IMR-90 (cell line): ENCODE results near the gene MAP1A. TPM values are rescaled to one million over a fixed set of nuclear protein-coding genes. Genes with fewer than 3 reads are reported as not detected.

Experiments
- ATAC-seq: fragments of 200-7000 bp; cut with Tn5 transposase; 2 replicates; pipeline ENCODE4 v1.9.1; 2020; ENCODE audit warnings: low read depth, mild to moderate bottlenecking, moderate library complexity
- BruUV-seq: library from RNA; stranded (reverse); fragments of 400-500 nt; replicated peaks from 2 replicates; lab custom pipeline; 2021; lab: Mats Ljungman, UMichigan
- CTCF ChIA-PET: fragments of 300-600 bp; formaldehyde crosslinking; extraction: SDS; loops from one replicate; lab custom pipeline; 2021; ENCODE audit warnings: antibody characterized with exemption; lab: Yijun Ruan, JAX
- POLR2A ChIA-PET: fragments of 300-600 bp; sonication (Branson Sonifier 250); formaldehyde crosslinking; loops from one replicate; lab custom pipeline; 2022; ENCODE audit warnings: antibody characterized with exemption; ENCODE audit not compliant: unreplicated experiment; lab: Charles Lee
- DNase-seq: peaks from one replicate; pipeline ENCODE4 v3.0.0; 2013
- H2AFZ ChIP-seq: replicated peaks from 2 replicates; pipeline ENCODE3; 2013; ENCODE audit warnings: low read length, mild to moderate bottlenecking; ENCODE audit not compliant: poor library complexity
- H2AK5ac ChIP-seq: 2 replicates; pipeline ENCODE4 v1.6.1; 2013; ENCODE audit warnings: low read depth, low read length, inconsistent platforms
- H2AK9ac ChIP-seq: replicated peaks from 2 replicates; pipeline ENCODE3; 2013; ENCODE audit warnings: mild to moderate bottlenecking, low read depth, low read length, moderate library complexity; ENCODE audit not compliant: poor library complexity
- H2BK120ac ChIP-seq: 2 replicates; pipeline ENCODE4 v1.6.1; 2013; ENCODE audit warnings: low read depth, low read length, inconsistent platforms
- H2BK15ac ChIP-seq: 3 replicates; pipeline ENCODE4 v1.6.1; 2013; ENCODE audit warnings: low read depth, low read length, inconsistent platforms
- H2BK20ac ChIP-seq: 2 replicates; pipeline ENCODE4 v1.6.1; 2013; ENCODE audit warnings: low read depth, mild to moderate bottlenecking, inconsistent platforms, low read length, moderate library complexity
- H2BK5ac ChIP-seq: 2 replicates; pipeline ENCODE4 v1.6.1; 2013; ENCODE audit warnings: mild to moderate bottlenecking, low read depth, low read length, inconsistent platforms; ENCODE audit not compliant: poor library complexity, severe bottlenecking
- H3K14ac ChIP-seq: replicated peaks from 2 replicates; pipeline ENCODE4 v1.6.1; 2013; ENCODE audit warnings: low read depth, low read length, inconsistent platforms
- H3K18ac ChIP-seq: 2 replicates; pipeline ENCODE4 v1.6.1; 2013; ENCODE audit warnings: low read depth, low read length, control low read depth
- H3K23ac ChIP-seq: 2 replicates; pipeline ENCODE4 v1.6.1; 2013; ENCODE audit warnings: low read depth, low read length, inconsistent platforms
- H3K27ac ChIP-seq: 2 replicates; pipeline ENCODE4 v1.5.1; 2013; ENCODE audit warnings: mild to moderate bottlenecking, control low read depth, low read length; ENCODE audit not compliant: insufficient read depth
- H3K27me3 ChIP-seq: 2 replicates; pipeline ENCODE4 v1.6.1; 2013; ENCODE audit warnings: low read length; ENCODE audit not compliant: control insufficient read depth, insufficient read depth
- H3K36me3 ChIP-seq: 2 replicates; pipeline ENCODE4 v1.6.1; 2013; ENCODE audit warnings: low read length, mixed read lengths; ENCODE audit not compliant: control insufficient read depth, insufficient read depth
- H3K4ac ChIP-seq: 2 replicates; pipeline ENCODE4 v1.6.1; 2013; ENCODE audit warnings: low read depth, low read length, inconsistent platforms
- H3K4me1 ChIP-seq: 2 replicates; pipeline ENCODE4 v1.6.1; 2013; ENCODE audit warnings: low read length, mixed read lengths; ENCODE audit not compliant: control insufficient read depth, insufficient read depth
- H3K4me2 ChIP-seq: 2 replicates; pipeline ENCODE4 v1.6.1; 2013; ENCODE audit warnings: low read depth, mild to moderate bottlenecking, control low read depth, low read length, moderate library complexity
- H3K4me3 ChIP-seq: 2 replicates; pipeline ENCODE4 v1.5.1; 2013; ENCODE audit warnings: low read depth, mild to moderate bottlenecking, control low read depth, low read length, moderate library complexity; ENCODE audit not compliant: insufficient read depth
- H3K56ac ChIP-seq: 2 replicates; pipeline ENCODE4 v1.6.1; 2013; ENCODE audit warnings: low read length, inconsistent platforms; ENCODE audit not compliant: insufficient read depth; ENCODE audit errors: extremely low read depth
- H3K79me1 ChIP-seq, 2 experiments: 2 replicates each; pipeline ENCODE4 v1.6.1; 2013; ENCODE audit warnings: low read length in 2 of 2, inconsistent platforms in 1 of 2, low read depth in 1 of 2
- H3K9ac ChIP-seq: 2 replicates; pipeline ENCODE4 v1.6.1; 2013; ENCODE audit warnings: low read depth, low read length, control low read depth
- H3K9me1 ChIP-seq: 2 replicates; pipeline ENCODE4 v1.6.1; 2013; ENCODE audit warnings: low read length, inconsistent platforms; ENCODE audit not compliant: insufficient read depth
- H3K9me3 ChIP-seq: 2 replicates; pipeline ENCODE4 v1.6.1; 2013; ENCODE audit warnings: low read length; ENCODE audit not compliant: control insufficient read depth, insufficient read depth
- H4K20me1 ChIP-seq: 2 replicates; pipeline ENCODE4 v1.6.1; 2013; ENCODE audit warnings: low read length, inconsistent platforms; ENCODE audit not compliant: insufficient read depth
- H4K5ac ChIP-seq: 2 replicates; pipeline ENCODE4 v1.6.1; 2013; ENCODE audit warnings: mild to moderate bottlenecking, low read depth, low read length, control low read depth
- H4K8ac ChIP-seq, 2 experiments: 2 replicates each; pipeline ENCODE4 v1.6.1; 2013; ENCODE audit warnings: low read depth in 2 of 2, low read length in 2 of 2, control low read depth in 1 of 2, inconsistent platforms in 1 of 2
- H4K91ac ChIP-seq: 2 replicates; pipeline ENCODE4 v1.6.1; 2013; ENCODE audit warnings: low read depth, low read length, inconsistent platforms; ENCODE audit not compliant: insufficient read depth
- BHLHE40 ChIP-seq: fragments of 150-350 bp; IDR thresholded peaks from 2 replicates; pipeline ENCODE4 v1.6.1; 2016; ENCODE audit warnings: mild to moderate bottlenecking, low read depth, low read length
- CEBPB ChIP-seq: IDR thresholded peaks from 2 replicates; pipeline ENCODE4 v1.6.1; 2012; ENCODE audit warnings: low read depth, low read length, improper control_type of control experiment
- CHD1 ChIP-seq: IDR thresholded peaks from 2 replicates; pipeline ENCODE4 v1.6.1; 2012; ENCODE audit warnings: low read depth, low read length, improper control_type of control experiment
- CTCF ChIP-seq: conservative IDR thresholded peaks from 2 replicates; pipeline ENCODE4 v1.5.1; 2012; ENCODE audit warnings: mild to moderate bottlenecking, low read depth, low read length, improper control_type of control experiment
- ELK1 ChIP-seq: fragments of 150-350 bp; IDR thresholded peaks from 2 replicates; pipeline ENCODE4 v1.6.1; 2016; ENCODE audit warnings: low read depth, mild to moderate bottlenecking, low read length, moderate library complexity, borderline replicate concordance
- FOS ChIP-seq: fragments of 150-350 bp; IDR thresholded peaks from 2 replicates; pipeline ENCODE4 v1.6.1; 2016; ENCODE audit warnings: low read depth, low read length
- MAFK ChIP-seq: IDR thresholded peaks from 2 replicates; pipeline ENCODE4 v1.6.1; 2012; ENCODE audit warnings: low read depth, low read length, improper control_type of control experiment
- MXI1 ChIP-seq: IDR thresholded peaks from 2 replicates; pipeline ENCODE4 v1.6.1; 2012; ENCODE audit warnings: low read depth, mild to moderate bottlenecking, low read length, moderate library complexity, borderline replicate concordance
- NFE2L2 ChIP-seq: fragments of 150-350 bp; IDR thresholded peaks from 2 replicates; pipeline ENCODE4 v1.6.1; 2016; ENCODE audit warnings: low read depth, mild to moderate bottlenecking, low read length
- RAD21 ChIP-seq: IDR thresholded peaks from 2 replicates; pipeline ENCODE4 v1.6.1; 2012; ENCODE audit warnings: low read length, improper control_type of control experiment
- RFX5 ChIP-seq: IDR thresholded peaks from 2 replicates; pipeline ENCODE4 v1.8.0; 2012; ENCODE audit warnings: low read depth, mild to moderate bottlenecking, low read length, moderate library complexity
- SMC3 ChIP-seq: fragments of 150-350 bp; IDR thresholded peaks from 2 replicates; pipeline ENCODE4 v1.6.1; 2016; ENCODE audit warnings: low read depth, mild to moderate bottlenecking, antibody characterized with exemption, low read length, moderate library complexity
- USF2 ChIP-seq: fragments of 150-350 bp; IDR thresholded peaks from 2 replicates; pipeline ENCODE4 v1.6.1; 2017; ENCODE audit warnings: mild to moderate bottlenecking, antibody characterized with exemption, low read length, low read depth
- WGBS, 2 experiments: methylation state at CpG; one replicate each; pipeline versions ENCODE4 v1.1.5 to v1.1.7; 2013; ENCODE audit warnings: missing lambda C conversion rate in 2 of 2; ENCODE audit not compliant: insufficient read length in 1 of 2; ENCODE audit errors: extremely low coverage in 2 of 2; 5-methylcytosine and 5-hydroxymethylcytosine counted together
- dilution Hi-C: fragments of 300-500 bp; cut with HindIII; formaldehyde crosslinking; loops from one replicate; pipeline ENCODE4 v1.14.3; 2018; ENCODE audit warnings: low sequenced_read_pairs; ENCODE audit not compliant: unreplicated experiment
- in situ Hi-C: fragments of 300-500 bp; cut with MboI; formaldehyde crosslinking; loops from 3 replicates; pipeline ENCODE4 v1.14.3; 2019; ENCODE audit warnings: low sequenced_read_pairs, inconsistent platforms, mixed read lengths
- intact Hi-C: fragments of 100-400 bp; cut with micrococcal nuclease; formaldehyde crosslinking; loops from 2 replicates; pipeline ENCODE4 v1.10.0; 2022
- polyA plus RNA-seq, 3 experiments: library from polyadenylated mRNA; depleted of rRNA; stranded (reverse); fragments of >200 nt; gene quantifications; 2 replicates each; pipeline ENCODE4 v1.2.3, GENCODE V29; 2012; ENCODE audit warnings: low replicate concordance in 1 of 3
- total RNA-seq: library from RNA; depleted of rRNA; stranded (reverse); fragments of >200 nt; gene quantifications from 2 replicates; pipeline ENCODE4 v1.2.3, GENCODE V29; 2012

The MAP1A gene
- total and polyA plus RNA-seq, 2 of the 4 experiments (the other 2 are of a cell fraction) = 28.7 to 48.2 TPM

DNA sequence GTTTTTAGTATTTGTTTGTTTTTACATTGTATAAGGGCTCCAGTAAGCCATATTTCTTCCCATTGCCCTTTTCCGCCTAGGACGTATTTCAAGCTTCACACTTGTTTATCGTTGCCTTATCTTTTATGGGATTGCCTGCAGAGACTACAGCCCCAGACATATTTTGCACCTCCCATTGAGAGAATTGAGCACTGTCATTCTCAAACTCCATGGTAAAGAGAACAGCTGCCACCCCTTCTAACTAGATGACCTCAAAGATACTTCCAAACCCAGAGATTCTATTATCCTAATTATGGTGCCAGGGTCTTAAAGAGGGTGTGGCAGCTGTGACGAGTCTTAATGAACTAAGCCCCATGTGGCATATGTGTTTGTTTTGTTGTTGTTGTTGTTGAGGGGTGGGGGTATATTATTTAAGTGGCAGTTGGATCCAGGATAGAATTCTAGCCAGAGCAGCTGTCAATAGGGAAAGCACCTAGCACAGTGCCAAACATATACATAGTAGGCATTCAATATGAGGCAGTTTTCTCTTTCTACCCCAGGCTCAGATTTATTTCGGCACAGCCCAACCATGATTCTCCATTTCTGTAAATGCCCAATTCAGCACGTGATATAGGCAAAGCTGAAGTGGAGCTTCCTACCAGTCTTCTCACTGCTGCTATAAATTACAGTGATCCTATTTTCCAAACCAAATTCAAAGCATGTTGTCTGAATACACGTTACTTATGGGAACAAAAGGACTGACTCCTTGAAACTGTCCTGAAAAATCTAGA, 23.5 kb upstream of the MAP1A start (continued):
- TF ChIP-seq NFE2L2 (no peak), FOS (no peak), CEBPB (no peak)

DNA sequence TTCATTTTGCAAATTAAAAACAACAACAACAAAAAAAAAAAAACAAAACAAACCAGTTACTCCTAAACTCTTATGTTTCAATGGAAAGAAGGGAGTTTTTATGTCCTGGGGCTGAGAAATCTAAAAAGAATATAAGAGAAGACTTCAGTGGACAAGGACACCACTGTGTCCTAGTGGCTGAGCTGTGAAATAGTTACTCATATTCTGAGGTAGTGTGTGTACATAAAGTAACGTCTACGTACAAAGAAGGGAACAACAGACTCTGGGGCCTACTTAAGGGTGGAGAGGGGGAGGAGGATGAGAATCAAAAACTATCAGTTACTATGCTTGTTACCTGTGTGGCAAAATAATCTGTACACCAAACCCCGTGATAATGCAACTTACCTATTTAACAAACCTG, 18.4 kb upstream of the MAP1A start:
- Histone ChIP-seq H2BK120ac (no peak overlapping the region), H2AK9ac (no peak overlapping the region), H3K4me2 (no peak overlapping the region), H3K23ac (no peak overlapping the region), H3K9ac (no peak overlapping the region), H3K79me1 (no peaks in the 10 kb centered on the region), H2BK20ac (no peak overlapping the region), H3K56ac (no peak overlapping the region), H2AK5ac (no peak overlapping the region), H3K27me3 (no peaks in the 10 kb centered on the region), H3K4me3 (no peak overlapping the region), H2AFZ (no peak overlapping the region), H4K5ac (no peak overlapping the region), H3K9me1 (no peaks in the 10 kb centered on the region), H3K27ac (no peak overlapping the region), H2BK15ac (no peak overlapping the region), H4K20me1 (no peaks in the 10 kb centered on the region), H3K18ac (no peak overlapping the region), H3K14ac (no peak overlapping the region), H3K4ac (no peak overlapping the region), H3K9me3 (no peaks in the 10 kb centered on the region), H2BK5ac (no peak overlapping the region), H3K36me3 (no peaks in the 10 kb centered on the region), H3K4me1 (peaks cover 2% of the 10 kb centered on the region; the same call in 1 of the 2 replicates), H4K8ac (no peak overlapping the region), H4K91ac (no peak overlapping the region)
- DNase-seq (no peak), ATAC-seq (no peak)
- ChIA-PET CTCF (no interaction called here), POLR2A (no interaction called here)
- intact Hi-C loops (no loop called here), in situ Hi-C loops (no loop called here), dilution Hi-C loops (no loop called here)
- no TSS peak for BruUV-seq
- TF ChIP-seq RAD21 = no peak
- TF ChIP-seq BHLHE40 = no peak
- TF ChIP-seq CHD1 = no peak
- no peak for TF ChIP-seq RFX5
- TF ChIP-seq SMC3 = no peak
- TF ChIP-seq CTCF = no peak
- no peak for TF ChIP-seq ELK1
- no peak for TF ChIP-seq USF2
- no peak for TF ChIP-seq MAFK
- TF ChIP-seq FOS = no peak
- TF ChIP-seq CEBPB = no peak
- TF ChIP-seq NFE2L2 = no peak
- no peak for TF ChIP-seq MXI1
- WGBS, 2 experiments = no CpG with 5 or more reads among the region's 3 CpGs
